GM18868 (cell line): ENCODE data around the gene RPUSD3.

Experiments used
- ATAC-seq: cut with Tn5 transposase; IDR thresholded peaks from one replicate; pipeline ENCODE4 v1.9.1; 2021; ENCODE audit warnings: mild to moderate bottlenecking, moderate library complexity; ENCODE audit not compliant: unreplicated experiment

The RPUSD3 gene

DNA sequence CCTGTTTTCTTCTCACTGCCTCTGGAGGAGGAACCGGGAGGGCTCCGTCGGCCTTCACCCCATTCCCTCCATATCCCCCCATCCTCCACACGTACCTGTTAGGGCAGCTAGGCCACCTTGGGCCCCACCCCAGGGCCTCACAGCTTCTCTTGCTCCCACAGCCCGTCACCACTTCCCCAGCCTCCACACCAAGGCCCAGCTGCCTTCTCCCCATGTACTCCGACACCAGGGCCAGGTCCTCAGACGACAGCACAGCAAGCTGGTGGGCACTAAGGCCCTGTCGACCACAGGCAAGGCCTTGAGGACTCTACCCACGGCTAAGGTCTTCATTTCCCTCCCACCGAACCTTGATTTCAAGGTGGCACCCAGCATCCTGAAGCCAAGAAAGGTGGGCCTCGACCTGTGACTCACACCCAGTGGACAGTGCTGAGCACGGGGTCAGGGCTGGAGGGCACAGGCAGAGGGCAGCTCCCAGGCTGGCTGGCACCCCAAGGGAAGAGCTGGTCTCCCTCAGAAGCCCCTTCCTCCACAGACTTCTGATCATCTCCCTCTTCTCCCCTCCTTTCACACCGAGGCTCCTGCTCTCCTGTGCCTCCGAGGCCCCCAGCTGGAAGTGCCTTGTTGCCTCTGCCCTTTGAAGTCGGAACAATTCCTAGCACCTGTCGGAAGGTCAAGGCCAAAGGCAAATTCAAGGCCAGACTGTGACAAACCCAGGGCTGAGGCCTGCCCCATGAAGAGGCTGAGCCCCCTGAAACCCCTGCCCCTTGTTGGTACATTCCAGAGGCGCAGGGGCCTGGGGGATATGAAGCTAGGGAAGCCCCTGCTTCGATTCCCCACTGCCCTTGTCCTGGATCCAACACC, 9.1 kb downstream of the RPUSD3 start:
- no peak for ATAC-seq

- no peak for ATAC-seq
Measured at GRCh38 chr3:9833078-9833477, 10.7 kb downstream of the RPUSD3 start.

GRCh38 chr3:9831253-9831652, 12.6 kb downstream of the RPUSD3 start:
- no peak for ATAC-seq

GRCh38 chr3:9828801-9829755, 14.7 kb downstream of the RPUSD3 start:
- ATAC-seq = no peak

- ATAC-seq = no peak
Measured at GRCh38 chr3:9826815-9827573, 16.8 kb downstream of the RPUSD3 start.

DNA sequence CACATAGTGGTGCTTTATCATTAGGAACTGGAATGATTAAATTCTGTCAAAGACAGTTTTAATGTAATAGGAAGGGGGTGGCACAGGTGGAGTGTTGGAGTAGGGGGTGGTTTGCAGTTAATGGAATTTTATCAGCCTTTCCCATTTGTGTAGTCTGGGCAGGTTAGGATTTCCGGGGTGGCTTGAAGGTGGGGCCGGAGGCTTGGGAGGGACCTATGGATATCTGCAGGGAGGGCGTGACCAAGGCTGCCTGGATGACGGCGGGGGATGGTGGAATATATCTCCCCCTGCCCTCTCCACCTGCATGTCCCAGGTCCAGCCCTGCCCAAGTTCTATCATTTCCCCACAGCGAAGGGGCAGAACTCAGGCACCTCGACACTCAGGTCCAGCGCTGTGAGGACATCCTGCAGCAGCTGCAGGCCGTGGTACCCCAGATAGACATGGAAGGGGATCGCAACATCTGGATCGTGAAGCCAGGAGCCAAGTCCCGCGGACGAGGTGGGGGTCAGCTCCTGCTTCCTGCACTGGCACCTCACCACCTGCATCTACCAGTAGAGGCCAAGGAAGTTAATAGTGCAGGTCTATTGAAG, 18.3 kb downstream of the RPUSD3 start:
- no peak for ATAC-seq

GRCh38 chr3:9820946-9821345, 22.9 kb downstream of the RPUSD3 start:
- no peak for ATAC-seq

- no peak for ATAC-seq
Measured at GRCh38 chr3:9820543-9820942, 23.3 kb downstream of the RPUSD3 start.

GRCh38 chr3:9818666-9819335, 25.0 kb downstream of the RPUSD3 start:
- no peak for ATAC-seq

- ATAC-seq = no peak
Measured at GRCh38 chr3:9817436-9817835, 26.4 kb downstream of the RPUSD3 start.

DNA sequence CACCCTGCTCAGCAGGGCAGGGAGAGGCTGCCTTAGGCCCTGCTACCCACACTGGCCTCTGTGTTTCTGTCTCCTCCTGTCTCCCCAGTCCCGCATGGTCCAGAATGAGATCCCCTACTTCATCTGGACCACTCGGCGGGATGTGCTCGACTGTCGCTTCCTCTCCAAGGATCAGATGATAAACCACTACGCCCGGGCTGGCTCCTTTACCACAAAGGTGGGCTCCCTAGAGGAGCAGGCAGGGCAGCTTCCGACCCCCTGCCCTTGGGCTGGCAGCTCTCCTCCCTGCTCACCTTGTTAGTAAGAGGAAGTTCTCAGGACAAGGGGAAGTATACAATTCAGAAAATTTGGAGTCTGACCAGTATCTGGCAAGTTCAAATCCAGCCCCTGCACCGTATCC, 27.8 kb downstream of the RPUSD3 start:
- ATAC-seq = no peak

DNA sequence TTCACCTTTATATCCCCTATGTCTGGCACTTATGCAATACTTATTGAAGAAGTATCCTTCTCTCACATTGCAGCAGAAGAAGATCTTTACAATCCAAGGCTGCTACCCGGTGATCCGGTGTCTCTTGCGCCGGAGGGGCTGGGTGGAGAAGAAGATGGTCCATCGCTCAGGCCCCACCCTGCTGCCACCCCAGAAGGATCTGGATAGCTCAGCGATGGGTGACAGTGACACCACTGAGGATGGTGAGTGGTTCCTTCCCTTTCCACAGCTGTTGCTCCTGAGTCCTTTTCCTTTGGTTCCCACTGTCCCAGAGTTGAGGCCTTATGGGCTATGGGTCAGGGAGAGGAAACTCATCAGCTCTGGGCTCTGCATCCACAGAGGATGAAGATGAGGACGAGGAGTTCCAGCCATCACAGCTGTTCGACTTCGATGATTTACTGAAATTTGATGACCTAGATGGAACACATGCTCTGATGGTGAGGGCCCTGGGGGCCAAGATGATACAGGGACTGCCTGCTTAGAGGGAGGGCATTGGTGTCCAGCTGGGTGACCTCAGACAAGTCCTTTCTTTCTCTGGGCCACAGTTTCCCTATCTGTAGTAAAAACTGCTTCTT, 30.8 kb downstream of the RPUSD3 start:
- ATAC-seq = no peak

GRCh38 chr3:9810846-9811245, 33.0 kb downstream of the RPUSD3 start:
- no peak for ATAC-seq

- ATAC-seq = no peak
Measured at GRCh38 chr3:9810433-9810770, 33.4 kb downstream of the RPUSD3 start.

DNA sequence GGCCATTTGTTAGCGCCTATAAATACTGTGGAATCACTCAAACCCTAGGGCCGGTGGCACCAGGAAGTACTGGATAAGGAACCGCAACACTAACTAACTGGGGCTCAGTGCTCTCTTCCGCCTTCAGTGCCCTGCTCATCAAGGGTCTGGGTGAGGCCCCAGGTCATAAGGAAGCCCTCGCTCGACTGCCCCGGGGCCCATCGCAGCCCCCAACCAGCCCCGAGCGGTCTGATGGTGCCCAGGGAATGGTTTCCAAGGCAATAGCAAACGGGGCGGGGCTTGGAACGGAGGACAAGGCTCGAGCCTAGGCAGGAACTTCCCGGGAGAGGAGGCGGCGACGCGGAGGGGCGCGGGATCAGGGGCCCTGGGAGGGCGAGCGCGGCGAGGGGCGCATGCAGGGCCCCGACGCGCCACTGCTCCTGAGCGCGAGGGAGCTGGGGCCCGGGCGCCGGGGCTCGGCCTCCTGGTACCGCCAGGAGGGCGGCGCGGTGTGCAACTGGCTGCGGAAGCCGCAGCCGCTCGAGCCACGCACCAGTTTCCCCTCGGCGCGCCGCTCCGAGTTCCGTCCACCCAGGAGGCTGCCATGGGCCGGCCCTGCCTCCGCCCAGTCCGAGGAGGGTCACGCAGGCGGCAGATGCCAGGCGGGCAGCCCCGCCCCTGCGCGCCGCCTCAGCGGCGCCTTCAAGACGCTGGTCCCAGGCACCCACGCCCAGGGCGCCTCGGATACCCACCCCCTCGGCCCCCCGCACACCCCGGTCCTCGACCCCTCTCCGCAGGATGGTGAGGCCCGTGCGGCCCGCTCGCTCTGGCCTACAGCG, 34.0 kb downstream of the RPUSD3 start, which contains the start of gene TTLL3:
TSS of gene TTLL3 (plus strand) at position 648 of the 818 bp plus-strand sequence. CDS start 400 bp downstream, outside the sequence.
- ATAC-seq = peak; percentile 43

DNA sequence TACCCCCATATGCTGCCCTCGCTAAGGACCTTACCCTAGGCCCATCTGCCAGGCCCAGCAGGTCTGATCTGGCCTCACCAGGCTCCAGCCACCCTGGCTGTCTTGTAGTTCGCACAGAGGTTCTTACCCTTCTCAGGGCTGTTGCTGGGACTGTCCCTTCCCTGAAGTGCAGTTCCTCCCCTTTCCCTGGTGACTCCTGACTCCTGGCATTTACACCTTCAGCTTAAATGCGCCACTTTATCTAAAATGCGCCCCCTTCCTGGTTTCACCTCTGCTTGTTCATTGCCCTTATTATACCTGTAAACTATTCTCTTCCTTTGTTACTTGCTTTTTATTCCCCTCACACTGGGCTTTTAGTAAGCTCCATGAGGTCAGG, 34.6 kb downstream of the RPUSD3 start:
- ATAC-seq = peak; percentile 20

DNA sequence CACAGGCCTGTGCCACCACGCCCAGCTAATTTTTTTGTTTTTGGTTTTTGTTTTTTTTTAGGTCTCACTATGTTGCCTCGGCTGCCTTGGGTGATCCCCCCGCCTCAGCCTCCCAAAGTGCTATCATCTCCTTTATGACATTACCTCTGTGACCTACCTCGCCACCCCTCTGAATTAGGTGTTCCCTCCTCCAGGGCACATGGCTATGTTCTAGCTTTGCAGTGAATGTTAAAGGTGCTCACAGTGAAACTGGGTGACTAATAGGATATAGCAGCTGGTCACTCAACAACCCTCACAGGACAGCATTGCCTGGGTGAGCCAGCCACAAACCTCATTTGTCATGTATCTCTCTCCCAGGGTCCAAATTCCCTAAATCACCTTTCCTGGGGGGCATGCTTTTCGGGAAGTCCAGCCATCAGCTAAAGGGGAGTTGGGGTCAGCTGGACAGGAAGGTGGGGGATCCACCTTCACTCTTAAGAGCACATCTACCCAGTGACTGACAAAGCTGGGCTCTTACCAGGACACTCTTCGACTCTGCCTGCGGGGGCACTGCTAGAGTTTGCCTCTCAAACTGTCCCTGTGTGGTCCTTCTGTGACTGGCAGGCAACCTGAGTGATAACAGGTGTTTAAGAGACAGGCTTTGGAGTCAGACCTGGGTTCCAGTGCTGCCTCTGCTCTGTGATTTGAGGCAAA, 35.3 kb downstream of the RPUSD3 start:
- peak; percentile 47 for ATAC-seq

DNA sequence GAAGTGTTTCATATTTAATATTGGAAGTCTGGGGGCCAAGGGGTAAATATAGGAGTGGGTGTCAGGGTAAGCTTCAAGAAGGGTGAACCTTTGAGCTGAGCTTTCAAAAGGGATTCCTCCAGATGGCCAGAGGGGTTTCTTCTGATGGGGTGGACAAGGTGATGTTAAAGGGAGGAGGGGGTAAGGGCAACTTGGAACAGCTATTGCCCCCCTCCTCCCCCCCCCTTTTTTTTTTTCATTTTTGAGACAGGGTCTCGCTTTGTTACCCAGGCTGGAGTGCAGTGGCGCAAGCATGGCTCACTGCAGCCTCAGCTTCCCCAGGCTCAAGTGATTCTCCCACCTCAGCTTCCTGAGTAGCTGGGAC, 35.8 kb downstream of the RPUSD3 start:
- ATAC-seq = no peak
